ENCODE data around the gene SNX20. TPM values are rescaled to one million over a fixed set of nuclear protein-coding genes. Genes with fewer than 3 reads are reported as not detected.

SNX20 gene
- total and polyA plus RNA-seq, 10 of the 15 experiments (the other 5 are each of a cell fraction or from before 2014, with no cell fraction given), result 4.6 to 30.8 (median 21.9) TPM

DNA sequence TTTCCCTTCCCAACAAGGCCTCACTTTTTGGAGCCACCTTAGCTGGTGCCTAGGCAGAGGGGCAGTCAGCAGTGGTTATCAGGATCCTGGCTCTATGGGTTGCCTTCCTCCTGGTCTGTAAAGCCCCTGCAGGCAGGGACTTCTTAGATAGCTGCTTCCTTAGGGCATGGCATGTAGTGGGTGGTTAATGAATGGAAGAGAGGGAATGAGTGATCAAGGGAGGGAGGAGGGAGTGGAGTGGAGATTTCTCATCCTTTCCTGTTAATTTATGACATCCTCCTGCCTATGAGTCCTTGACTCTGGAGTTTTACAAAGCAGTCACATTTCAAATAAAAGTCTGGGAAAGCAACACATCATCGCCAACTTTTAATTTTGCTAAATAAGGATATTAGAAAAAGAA is 40.7 kb downstream of the SNX20 start:
- Histone ChIP-seq H3K36me3 (ENCODE audit: control insufficient read depth in 2 of 2, insufficient read depth in 2 of 2, low read length in 1 of 2) (no peaks in the 10 kb centered on the region), H3K27me3 (replicated peaks in 1 of 2; ENCODE audit: control insufficient read depth in 2 of 2, insufficient read depth in 2 of 2, low read length in 1 of 2) (no peaks in the 10 kb centered on the region; a peak in 3 of 4 replicates), H3K9me3 (replicated peaks; ENCODE audit: control insufficient read depth, insufficient read depth, low read length) (no peaks in the 10 kb centered on the region), H3K79me2 (ENCODE audit: control insufficient read depth, insufficient read depth, low read length) (no peaks in the 10 kb centered on the region), H3K4me2 (ENCODE audit: control insufficient read depth, insufficient read depth) (no peak overlapping the region), H4K20me1 (ENCODE audit: control insufficient read depth, insufficient read depth) (no peaks in the 10 kb centered on the region), H3K27ac (ENCODE audit: control insufficient read depth, insufficient read depth) (no peak overlapping the region), H3K4me3 (no peak overlapping the region), H2AFZ (ENCODE audit: control insufficient read depth, low read depth, low read length) (no peak overlapping the region), H3K4me1 (ENCODE audit: control insufficient read depth, insufficient read depth, low read length) (no peaks in the 10 kb centered on the region), H3K9ac (ENCODE audit: control insufficient read depth, insufficient read depth, low read length) (no peak overlapping the region)
- no peak for FAIRE-seq
- ChIA-PET POLR2A (no interaction called here), CTCF (interaction anchor here (2.2 kb wide), 1 partner anchor 166 kb away, joined by 6 read pairs; no protein-coding TSS in a partner anchor), RAD21 (ENCODE audit: unreplicated experiment) (no interaction called here), SMC1A (ENCODE audit: uncharacterized antibody, unreplicated experiment) (interaction anchor here (1.4 kb wide), 1 partner anchor 25 kb away, joined by 3 read pairs; no protein-coding TSS in a partner anchor)
- intact Hi-C loops (cut with micrococcal nuclease; ENCODE audit: unreplicated experiment), result no loop called here
- no peak for TF ChIP-seq KAT2A (conservative IDR thresholded peaks at IDR 0.05; ENCODE audit: control insufficient read depth, low read depth, low read length)
- no peak for TF ChIP-seq SIX5 (IDR thresholded peaks at IDR 0.05; ENCODE audit: low read depth, low read length, severe bottlenecking)
- TF ChIP-seq FOS (IDR thresholded peaks at IDR 0.05; ENCODE audit: borderline replicate concordance, extremely low read depth, insufficient read length), result no peak
- no peak for TF ChIP-seq FOXM1 (IDR thresholded peaks at IDR 0.05; ENCODE audit: low read depth, low read length)
- no peak for TF ChIP-seq IRF5 (IDR thresholded peaks at IDR 0.05; ENCODE audit: borderline replicate concordance)
- no peak for TF ChIP-seq RCOR1 (conservative IDR thresholded peaks at IDR 0.05; ENCODE audit: low read depth, low read length)
- no peak for TF ChIP-seq NR2C1 (IDR thresholded peaks at IDR 0.05)
- TF ChIP-seq ZNF622 (IDR thresholded peaks at IDR 0.05), result no peak
- no peak for TF ChIP-seq PBX3 (IDR thresholded peaks at IDR 0.05; ENCODE audit: insufficient replicate concordance, low read depth, low read length)
- no peak for TF ChIP-seq CEBPZ (IDR thresholded peaks at IDR 0.05; ENCODE audit: low read depth, low read length)
- TF ChIP-seq RBBP5 (conservative IDR thresholded peaks at IDR 0.05), result no peak
- TF ChIP-seq TBL1XR1 (IDR thresholded peaks at IDR 0.05; ENCODE audit: low read depth, low read length), result no peak
- in situ Hi-C loops (cut with MboI), result no loop called here
- DNase-seq (ENCODE audit: low read depth, low spot score), result no peak
- no peak for ATAC-seq
- WGBS (ENCODE audit: insufficient coverage, insufficient replicate concordance, low lambda C conversion rate, missing lambda C conversion rate), result 80% methylated on average over 1 of the region's 1 CpG
- BruUV-seq (replicated peaks), result no TSS peak

Data from GM12878 (cell line).